Measurements from ENCODE around the gene OSBPL10.

GRCh38 chr3:31821118-31821517 is 159.9 kb downstream of the OSBPL10 start:
- no peak for TF ChIP-seq CTCF (IDR thresholded peaks at IDR 0.05)
- TF ChIP-seq POLR2A (IDR thresholded peaks at IDR 0.05) = no peak
